HG03520 (cell line): ENCODE results near the gene TPGS2.
"Not testable (repeated sequence)": the region's sequence is repeated elsewhere in the genome, so short reads cannot be mapped to it uniquely, and the experiment has no call there.

Source experiments
- ATAC-seq: cut with Tn5 transposase; IDR thresholded peaks from one replicate; pipeline ENCODE4 v1.9.1; 2021; ENCODE audit warnings: mild to moderate bottlenecking, moderate library complexity; ENCODE audit not compliant: unreplicated experiment

TPGS2 gene

DNA sequence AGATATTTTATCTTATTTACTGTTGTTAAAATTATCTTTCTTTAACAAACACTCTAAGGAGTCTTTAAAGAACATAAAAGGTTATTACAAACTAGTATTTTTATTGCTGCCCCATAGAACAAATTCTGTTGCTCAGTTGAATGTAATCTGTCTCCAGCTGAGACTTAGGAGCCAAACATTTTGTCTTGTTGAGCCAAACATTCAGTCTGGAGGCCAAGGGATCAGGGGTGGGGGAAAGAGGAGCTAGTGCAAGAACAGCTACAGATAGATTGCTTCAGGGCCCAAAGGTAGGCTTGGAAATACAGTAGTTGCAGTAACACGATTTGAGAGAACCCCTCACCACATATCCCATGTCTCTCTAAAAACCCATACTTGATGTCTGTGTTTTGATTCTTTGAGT lies 51.2 kb downstream of the TPGS2 start:
- no peak for ATAC-seq

DNA sequence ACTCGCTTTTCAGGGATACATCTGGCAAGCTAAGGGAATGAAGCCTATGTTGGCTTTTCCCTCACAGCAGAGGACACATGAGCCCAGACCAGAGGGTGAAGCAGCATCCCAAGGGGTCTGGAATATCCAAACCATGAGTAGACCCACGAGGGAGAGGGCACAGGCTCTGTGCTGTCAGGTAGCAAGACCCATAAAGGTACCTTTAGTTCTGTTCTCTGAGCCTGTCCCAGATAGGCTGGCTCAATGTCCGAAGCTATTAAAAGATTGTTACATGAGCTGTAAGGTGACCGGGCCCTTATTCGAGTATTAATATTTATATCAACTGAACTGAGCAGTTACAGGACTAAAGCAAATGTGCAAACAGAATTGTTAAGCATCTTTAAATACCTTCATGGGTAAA lies 52.2 kb downstream of the TPGS2 start:
- ATAC-seq = no peak

DNA sequence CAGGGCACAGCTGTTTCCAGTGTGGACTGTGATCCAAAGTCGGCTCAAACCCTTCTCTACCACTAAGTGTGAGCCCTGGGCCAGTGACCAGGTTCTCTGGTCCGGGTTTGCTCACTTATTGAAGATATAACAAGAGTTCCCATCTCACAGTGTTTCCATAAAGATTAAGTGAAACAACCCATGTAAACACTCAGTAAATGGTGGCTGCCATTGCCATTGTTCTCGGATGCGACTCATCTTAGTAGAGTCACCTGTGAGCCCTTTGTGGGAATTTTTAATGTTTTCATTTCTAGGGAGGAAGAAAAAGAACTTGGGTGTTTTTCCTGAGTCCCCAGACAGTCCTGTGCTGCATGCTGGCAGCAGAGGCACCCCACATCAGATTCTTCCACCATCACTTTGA lies 53.4 kb downstream of the TPGS2 start:
- no peak for ATAC-seq

DNA sequence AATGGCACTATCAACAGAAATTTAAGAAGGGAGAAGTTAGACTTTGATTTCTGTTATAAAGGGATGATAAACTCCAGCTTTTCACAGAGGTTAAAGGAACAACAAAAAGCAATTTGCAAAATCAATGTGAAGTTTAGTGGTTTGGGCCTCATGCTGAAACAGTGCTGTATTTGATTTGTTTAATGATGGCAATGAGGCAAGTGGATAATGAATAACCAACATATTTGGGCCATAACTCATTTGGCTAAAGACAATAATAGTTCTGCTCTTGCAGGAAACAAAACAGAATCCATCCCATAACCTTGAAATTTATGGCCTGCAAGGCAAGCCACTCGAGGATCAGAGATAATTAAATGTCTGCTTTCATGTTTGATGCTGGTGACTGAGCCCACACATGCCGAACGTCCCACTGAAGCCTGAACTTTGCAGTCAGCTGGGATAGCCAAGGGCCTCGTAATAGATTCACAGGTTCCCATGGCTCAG lies 56.5 kb downstream of the TPGS2 start:
- ATAC-seq = no peak

DNA sequence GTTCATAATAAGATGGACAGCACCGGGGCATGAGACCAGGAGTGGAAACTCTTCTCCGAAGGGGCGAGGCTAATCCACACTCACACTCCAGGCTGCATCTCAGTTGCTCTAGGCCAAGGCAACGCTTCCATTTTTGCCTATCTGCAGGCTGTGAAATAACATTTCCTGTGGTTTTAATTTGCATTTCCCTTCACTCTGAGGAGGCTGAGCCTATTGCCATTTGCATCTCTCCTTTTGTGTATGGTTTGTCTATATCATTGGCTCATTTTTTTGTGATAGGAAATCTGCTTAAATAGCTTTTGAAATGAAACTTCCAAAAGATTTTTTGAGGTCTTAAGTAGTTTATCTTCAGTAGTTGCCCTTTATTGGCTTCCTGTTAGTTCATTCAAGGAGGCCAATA lies 57.6 kb downstream of the TPGS2 start:
- ATAC-seq = no peak

DNA sequence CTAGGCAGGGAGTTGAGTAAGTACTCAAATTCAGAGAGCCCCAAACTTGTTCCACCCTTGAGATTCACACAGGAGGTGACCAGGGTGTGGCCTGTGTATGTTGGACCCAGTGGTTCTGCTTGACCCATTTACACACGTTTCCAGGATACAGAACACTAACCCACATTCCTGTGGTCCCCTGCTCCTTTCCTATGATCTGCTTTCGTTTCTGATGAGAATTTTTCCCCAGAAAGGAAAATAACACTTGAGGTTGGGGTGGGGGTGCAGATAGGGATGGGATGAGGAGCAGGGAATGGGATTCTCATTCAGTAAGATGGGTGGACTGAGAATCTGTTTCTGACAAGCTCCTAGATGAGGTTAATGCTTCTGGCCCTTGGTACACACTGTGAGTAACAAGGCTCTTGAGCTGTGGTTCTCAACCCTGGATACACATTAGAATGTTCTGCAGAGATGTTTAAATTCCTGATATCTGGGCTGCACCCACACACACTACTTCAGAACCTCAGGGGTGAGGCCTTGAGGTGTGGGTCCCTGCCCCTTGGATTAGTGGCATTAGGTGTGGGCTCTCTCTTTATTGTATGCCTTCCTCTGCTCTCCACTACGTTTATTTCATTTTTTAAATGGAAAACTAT lies 58.4 kb downstream of the TPGS2 start:
- ATAC-seq = no peak

DNA sequence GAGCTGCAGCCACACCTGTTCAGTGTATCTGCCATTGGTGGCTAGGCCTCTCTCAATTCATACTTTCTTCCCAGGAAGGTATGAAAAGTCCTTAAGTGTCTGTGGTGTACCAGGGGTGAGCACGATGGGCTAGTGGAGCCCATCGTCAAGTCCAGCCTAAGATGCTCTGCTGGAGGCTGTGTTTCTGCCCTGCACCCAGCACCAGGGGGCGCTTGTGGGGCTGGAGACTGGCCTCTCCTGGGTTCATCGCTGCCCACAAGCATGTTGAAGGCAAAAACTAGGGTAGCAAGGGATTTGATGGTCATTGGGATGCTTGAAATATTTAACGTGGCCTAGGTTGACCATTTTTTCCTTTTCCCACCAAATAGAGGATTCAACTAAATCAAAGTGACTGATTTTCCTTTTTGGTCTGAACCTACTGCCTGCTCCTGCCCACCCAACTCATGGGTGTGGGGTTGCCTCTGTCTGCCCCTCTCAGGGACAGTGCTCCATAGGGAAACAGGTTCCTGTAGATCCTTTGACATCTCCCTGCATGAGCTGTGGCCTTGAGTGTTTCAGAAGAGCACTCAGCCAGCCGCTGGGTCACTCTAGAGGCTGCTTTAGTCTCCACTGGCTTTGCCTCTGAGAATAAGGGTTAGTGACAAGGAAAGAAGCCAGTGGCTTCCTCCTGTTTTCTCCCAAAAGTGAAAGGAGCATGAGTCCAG lies 59.0 kb downstream of the TPGS2 start:
- ATAC-seq = no peak

DNA sequence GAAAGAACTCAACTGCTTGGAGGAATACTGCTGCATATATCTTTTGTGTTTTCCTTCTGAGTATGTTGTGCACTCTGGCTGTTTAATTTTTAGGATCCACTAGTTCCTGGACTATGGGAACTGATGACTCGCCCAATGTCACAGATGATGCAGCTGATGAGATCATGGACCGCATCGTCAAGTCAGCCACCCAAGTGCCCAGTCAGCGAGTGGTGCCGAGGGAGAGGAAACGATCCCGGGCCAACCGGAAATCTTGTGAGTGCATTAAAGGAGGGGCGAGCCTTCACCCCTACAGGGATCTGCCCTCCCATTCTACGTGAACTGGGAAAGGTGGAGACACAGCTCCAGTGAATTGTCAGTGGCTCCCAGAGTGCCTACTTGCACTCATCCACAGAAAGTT lies 59.6 kb downstream of the TPGS2 start:
- ATAC-seq = no peak

DNA sequence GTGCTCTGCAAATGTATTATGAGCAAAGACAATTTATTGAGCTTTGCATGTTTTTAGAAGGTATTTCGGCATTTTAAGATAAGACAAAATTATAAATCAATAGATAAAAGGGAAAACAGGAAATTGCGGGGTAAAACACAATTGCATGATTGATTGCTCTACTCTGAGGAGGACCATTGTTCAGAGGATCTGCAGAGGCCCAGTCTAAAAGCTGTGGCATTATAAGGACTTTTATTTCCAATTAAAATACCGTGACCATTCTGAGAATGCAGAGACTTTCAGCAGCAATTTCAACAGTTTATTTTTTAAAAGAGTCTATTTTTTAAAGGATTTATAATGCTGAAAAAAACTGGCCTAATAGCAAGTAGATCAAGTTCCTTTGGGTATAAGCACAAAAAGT lies 62.0 kb downstream of the TPGS2 start:
- no peak for ATAC-seq

DNA sequence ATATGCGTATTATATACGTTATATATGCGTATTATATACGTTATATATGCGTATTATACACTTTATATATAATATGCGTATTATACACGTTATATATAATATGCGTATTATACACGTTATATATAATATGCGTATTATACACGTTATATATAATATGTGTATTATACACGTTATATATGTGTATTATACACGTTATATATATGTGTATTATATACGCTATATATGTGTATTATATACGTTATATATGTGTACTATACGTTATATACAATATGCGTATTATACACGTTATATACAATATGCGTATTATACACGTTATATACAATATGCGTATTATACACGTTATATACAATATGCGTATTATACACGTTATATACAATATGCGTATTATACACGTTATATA lies 65.8 kb downstream of the TPGS2 start:
- not testable (repeated sequence) for ATAC-seq

DNA sequence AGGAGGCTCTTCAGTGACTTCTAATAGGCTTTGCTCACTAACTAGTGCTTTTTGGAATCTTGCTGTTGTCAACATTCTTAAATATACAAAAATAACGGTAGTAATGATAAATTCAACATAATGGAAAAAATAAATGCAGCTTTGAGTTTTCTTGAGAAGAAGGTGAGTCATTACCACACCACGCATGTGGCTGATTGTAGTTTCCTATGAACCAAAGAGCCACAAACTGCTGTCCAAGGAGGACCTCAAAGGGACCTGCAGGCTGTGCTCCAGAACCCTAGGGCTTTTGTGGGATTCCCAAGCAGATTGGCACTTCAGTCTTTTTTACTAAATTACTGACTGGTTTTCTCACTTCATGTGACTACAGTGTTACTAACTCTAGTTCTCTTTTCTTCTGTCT lies 66.7 kb downstream of the TPGS2 start:
- ATAC-seq = no peak

DNA sequence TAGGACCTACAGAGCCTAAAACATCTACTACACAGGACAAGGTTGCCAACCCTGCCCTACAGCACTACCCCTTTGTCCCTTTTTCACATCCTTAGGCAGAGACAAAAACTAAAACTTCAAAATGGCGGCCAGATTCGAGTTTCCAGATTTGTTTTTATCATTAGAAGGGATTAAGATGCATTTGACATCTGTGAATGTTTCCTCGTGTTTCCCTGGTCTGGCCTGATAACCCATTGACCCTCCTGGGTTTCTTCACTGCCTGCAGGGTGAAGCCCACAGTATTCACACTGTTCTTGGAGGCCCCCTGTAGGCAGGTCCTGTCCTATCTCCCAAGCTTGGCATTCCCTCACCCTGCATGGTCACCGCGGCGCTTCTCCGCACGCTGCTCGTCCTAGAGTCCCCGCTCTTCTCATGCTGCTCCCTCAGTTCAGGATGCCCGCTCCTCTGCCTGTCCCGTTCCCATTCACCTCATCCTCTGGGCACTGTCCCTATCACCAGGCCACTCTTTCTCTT lies 67.6 kb downstream of the TPGS2 start:
- ATAC-seq = no peak

DNA sequence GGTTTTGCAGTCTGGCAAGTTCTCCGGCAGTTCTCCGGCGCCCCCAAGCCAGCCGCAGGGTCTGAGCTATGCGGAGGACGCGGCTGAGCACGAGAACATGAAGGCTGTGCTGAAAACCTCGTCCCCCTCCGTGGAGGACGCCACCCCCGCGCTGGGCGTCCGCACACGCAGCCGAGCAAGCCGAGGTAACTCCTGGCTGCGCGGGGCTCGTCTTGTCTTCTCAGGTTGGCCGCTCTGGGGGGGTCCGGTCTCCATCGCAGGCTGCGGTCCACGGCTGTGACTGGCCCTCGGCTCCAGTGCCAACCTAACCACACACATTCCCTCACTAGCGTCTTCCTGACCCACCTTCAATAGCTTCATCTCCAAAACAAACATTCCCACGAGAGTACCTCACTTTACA lies 68.2 kb downstream of the TPGS2 start:
- no peak for ATAC-seq

DNA sequence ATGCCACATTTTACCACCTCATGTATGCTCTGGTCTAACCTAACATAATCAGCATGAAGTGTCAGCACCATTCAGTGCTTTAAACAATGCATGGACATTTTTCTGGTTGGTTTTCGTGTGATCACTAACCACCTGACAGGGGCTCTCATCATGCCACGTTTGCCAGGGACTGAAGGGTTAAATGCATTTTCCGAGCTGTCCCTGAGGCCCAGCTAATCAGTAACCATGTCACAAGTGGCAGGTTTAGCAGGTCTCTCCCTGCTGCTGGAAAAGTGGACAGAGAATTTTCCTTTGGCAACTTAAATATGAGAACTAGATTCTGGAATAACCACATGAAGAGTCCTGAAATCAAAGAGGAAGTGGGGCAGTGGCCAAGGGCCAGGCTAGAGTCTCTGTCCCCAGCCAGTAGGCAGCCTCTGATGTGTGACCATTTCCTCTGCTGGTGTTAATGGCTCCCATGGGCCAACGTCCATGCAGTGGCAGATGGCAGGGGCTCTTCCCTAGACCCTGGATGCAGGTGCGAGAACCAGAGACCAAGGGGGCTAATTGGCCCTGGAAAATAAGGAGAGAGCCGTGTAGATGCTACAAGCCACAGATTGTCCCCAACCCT lies 69.5 kb downstream of the TPGS2 start:
- no peak for ATAC-seq

DNA sequence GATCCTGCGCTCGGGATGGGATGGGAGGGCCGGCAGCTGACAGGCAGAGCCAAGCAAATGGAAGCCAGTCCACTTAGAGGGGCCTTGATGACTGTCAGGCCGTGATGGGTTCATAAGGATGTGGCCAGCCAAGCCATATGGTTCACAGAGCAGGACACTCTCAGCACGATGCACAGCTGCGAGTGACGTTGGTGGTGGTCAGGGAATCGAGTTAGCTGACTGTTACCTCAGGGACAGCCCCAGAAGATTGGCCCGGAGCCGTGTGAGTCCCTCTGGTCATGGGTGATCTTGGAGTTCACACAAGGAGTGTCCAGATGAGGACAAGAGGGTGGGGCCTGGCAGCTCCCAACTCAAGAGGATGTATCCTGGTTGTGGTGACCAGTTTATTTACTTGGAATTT lies 70.2 kb downstream of the TPGS2 start:
- ATAC-seq = no peak

DNA sequence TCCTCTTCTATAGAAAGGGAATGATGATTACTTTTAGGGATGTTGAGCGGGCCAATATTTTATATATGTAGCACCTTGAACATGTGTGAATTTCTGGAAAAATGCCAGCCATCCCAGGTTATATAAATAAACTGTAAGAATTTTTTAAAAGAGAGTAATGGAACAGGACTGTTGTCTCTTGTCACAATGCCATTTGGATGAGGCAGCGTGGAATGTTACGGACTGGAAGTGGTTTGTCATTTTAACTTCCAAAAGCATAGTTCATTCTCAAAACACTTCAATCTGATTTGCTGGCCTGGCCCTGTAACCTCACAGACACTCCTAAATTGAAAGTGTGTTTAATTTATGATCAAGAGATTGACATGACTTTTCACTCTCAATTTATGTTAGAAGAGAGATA lies 70.8 kb downstream of the TPGS2 start:
- ATAC-seq = no peak

DNA sequence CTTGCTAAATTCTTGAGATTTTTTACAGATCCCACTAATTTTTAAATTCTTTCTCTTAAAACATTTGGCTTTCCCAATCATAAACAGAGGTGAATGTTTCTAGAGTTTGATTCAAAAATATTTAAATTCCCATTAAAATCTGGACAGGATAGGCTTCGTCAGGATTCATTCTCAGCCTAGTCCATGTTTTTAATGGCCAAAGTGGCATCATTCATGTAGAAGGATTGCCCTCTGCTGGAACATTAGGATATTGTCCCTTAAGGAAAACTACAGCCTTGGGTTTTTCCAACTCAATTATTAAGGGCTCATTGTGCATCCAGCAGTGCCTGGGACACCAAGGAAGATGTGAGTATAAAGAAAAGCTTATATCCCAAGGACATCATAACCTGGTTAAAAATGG lies 71.7 kb downstream of the TPGS2 start:
- no peak for ATAC-seq

DNA sequence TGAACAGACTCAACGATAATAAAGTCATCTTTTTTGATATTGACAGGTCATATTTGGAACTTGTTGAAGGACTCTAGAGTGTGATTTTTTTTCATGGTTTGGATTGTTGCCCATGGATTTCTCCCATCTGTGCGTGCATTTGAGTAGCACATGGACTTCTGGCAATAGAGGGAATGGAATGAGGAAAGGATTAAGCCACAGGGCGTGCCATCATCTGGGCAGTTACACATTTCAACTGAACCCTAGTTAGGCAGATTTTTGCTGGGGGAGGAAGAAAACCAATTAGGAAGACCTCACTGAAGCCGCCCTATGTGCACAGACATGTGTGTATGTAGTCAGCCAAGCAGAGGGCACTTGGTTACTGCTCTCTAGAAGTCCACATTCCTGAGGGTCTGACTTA lies 72.6 kb downstream of the TPGS2 start:
- no peak for ATAC-seq

DNA sequence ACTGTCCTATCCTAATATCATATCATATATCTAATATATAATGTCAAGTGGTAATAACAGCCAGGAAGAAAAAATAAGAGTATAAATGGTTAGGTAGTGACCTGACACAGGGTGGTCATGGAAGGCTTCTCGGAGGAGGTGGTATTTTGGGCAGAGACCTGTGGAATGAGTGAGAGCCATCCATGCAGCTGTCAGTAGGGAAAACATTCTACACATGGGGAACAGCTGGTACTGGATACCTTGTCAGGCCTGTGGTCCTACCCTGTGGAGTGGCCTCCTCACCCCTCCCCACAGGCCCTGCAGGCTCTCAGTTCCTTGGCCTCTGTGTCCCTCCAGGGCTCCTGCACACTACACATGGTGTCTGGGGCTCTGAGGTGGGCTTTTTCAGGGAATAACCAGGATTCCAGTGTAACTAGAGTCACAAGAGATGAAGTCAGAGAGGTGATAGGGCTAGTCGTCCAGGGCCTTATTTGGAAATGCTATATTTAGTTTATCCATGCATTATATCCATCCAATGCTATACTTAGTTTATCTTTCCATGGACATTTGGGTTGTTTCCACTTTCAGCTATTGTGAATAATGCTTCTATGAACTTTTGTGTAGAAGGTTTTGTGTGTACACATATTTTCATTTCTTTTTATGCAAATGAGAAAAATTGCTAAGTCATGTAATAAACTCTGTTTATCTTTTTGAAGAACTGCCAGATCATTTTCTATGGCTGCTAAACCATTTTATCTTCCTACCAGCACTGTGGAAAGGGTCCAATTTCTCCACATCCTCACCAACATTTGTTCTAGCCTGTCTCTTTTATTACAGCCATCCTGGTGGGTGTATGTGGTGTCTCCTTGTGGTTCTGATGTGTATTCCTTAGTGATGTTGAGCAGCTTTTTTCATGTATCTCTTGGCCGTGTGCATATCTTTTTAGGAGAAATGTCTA lies 75.6 kb downstream of the TPGS2 start:
- ATAC-seq = no peak

DNA sequence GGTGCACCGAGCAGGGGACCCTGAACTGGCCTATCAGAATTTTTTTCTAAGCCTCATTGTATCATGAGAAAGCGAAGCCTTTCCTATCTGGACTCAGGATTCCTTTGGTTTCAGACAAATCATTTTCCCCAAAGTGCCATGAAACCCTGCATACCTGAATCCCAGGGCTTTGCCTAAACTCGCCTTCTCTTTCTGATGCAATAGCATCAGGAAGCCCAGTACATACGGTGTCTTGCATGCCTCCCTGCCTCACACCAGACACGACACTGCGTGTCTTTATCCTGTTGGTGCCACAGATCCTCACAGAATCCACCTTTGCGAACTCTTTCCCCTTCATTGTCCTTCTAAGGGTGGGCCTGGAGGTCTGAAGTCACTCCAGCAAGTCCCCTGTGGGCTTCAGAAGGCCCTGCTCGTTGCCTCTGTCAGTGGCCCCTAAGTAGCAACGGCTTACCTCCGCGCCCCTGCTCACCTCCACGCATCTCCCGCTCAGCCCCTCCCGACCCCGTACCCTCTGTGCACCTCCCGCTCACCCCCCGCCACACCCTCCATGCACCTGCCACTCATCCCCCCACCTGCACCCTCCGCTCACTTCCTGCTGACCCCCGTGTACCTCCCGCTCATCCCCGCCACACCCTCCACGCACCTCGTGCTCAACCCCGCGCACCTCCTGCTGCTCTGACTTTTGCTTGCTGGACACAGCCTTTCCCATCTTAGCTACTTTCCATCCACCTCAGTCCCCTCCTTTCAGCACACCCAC lies 83.4 kb downstream of the TPGS2 start:
- ATAC-seq = no peak
